GM18505 (cell line): ENCODE data around the gene TNRC6A.

Experiments used
- ATAC-seq: cut with Tn5 transposase; IDR thresholded peaks from one replicate; pipeline ENCODE4 v1.9.1; 2021; ENCODE audit not compliant: unreplicated experiment
- POLR2A ChIP-seq: IDR thresholded peaks from 4 replicates; pipeline ENCODE4 v1.6.1; 2011; ENCODE audit warnings: borderline replicate concordance; ENCODE audit not compliant: insufficient read depth, insufficient read length; ENCODE audit errors: extremely low read depth

Gene TNRC6A

GRCh38 chr16:24861461-24861860 lies 132.0 kb downstream of the TNRC6A start:
- TF ChIP-seq POLR2A, result no peak
- ATAC-seq, result no peak

- TF ChIP-seq POLR2A, result no peak
- ATAC-seq, result no peak
Observed at GRCh38 chr16:24863582-24864437, 134.4 kb downstream of the TNRC6A start.

GRCh38 chr16:24869033-24869432 lies 139.6 kb downstream of the TNRC6A start:
- ATAC-seq, result no peak
- no peak for TF ChIP-seq POLR2A

GRCh38 chr16:24871891-24872290 lies 142.4 kb downstream of the TNRC6A start:
- no peak for ATAC-seq

GRCh38 chr16:24873028-24873427 lies 143.6 kb downstream of the TNRC6A start:
- no peak for TF ChIP-seq POLR2A

More at GRCh38 chr16:24871891-24872290, 142.4 kb downstream of the TNRC6A start:
- no peak for TF ChIP-seq POLR2A

GRCh38 chr16:24875466-24875865 lies 146.0 kb downstream of the TNRC6A start:
- no peak for ATAC-seq
- TF ChIP-seq POLR2A, result no peak

More at GRCh38 chr16:24873028-24873427, 143.6 kb downstream of the TNRC6A start:
- ATAC-seq, result no peak
